Stimulated activated CD4-positive, alpha-beta T cell treated with anti-CD3 and anti-CD28 coated beads, Interleukin-15, amount 100 ng/mL, for 1 hour (primary cell): ENCODE results near the gene KRTAP10-3.
"Not testable (repeated sequence)": the region's sequence is repeated elsewhere in the genome, so short reads cannot be mapped to it uniquely, and the experiment has no call there.

Experiments
- DNase-seq, 2 donors: peaks; one replicate each; pipeline ENCODE4 v3.0.0-alpha.2; 2020; ENCODE audit warnings: low read depth in 1 of 2, low spot score in 1 of 2

Gene KRTAP10-3

DNA sequence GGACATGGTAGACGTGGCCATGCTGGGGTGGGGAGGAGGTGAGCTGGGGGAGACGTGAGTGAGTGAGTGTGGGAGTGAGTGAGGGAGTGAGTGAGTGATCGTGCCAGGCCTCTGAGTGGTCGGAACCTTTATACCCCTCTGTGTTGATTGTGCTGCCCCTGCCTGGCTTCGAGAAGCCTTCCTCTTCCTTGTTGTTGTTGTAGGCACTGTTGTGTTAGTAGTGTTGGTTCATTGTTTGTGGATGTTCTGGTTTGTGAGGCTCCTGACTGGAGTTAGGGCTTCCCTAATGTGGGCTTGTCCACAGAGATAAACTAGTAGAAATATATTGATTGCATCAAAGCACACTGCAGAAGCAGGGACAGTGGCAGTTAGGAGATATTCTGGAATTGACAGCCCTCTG lies at the start of gene KRTAP10-3:
TSS of gene KRTAP10-3 (minus strand) at position 101 of the 400 bp plus-strand sequence. CDS start at position 21, 80 bp downstream.
- no peak for DNase-seq

DNA sequence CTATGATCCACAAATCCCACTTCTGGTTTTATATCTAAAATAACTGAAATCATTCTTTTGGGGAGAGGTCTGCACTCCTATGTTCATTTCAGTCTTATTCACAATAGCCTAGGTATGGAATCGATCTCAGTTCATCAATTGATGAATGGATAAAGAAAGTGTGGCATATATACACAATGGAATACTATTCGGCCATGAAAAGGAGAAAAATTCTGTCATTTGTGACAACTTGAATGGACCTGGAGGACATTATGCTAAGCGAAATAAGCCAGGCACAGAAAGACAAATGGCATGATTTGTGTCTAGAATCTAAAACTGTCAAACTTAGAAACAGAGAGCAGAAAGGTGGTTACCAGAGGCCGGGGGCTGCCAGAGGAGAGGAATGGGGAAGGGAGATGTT lies 47.9 kb upstream of the KRTAP10-3 start:
- DNase-seq, result no peak

DNA sequence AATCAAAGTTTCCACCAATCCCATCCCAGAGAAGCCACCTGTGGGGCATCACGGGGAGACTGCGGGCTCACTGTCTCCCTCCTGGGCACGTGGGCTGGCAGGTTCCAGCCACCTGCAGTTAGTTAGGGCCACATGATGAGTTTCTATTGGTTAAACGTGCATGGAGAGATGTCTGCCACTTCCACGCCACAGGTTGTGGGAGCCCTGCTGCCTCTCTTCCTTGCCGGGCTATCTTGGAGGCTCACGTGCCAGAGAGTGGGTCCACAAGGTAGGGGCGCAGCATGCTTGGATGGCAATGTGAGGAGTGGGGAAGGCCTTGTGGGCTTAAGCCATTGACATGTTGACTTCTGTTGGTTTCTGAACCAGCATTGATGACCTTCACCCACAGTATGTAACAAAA lies 45.3 kb upstream of the KRTAP10-3 start:
- no peak for DNase-seq

DNA sequence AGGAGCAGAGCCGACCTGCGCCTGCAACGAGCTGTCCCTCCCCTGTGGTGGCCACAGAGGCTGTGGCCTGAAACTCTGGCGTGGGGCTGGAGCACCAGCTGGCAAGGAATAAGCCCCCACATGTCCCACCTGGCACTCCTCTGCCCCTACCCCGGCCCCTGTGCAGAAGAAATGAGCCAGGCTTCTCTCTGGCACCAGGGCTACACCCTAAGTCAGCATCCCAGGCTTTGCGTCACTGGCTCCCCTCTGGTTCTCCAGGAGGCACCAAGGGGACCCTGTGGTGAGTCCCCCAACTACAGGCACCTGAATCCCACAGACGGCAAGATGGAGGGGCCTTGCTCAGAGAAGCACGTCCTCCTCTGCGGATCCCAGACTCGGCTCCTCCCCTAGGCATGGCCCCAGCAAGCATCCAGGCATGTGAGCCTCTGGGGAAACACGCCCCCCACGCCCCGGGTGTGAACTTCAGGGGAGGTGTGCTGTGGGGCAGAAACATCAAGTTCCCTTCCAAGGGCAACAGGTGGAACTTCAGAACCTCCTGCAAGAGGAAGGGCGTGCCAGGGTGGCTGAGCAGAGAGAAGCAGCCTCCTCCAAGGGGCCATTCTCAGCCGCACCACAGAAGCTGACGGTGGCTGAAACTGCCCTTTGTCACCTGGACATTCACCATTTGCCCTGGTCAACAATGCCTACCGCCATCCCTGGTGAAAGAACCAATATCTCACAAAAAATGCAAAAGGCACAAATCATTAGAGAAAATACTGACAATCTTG lies 44.7 kb upstream of the KRTAP10-3 start:
- DNase-seq, result no peak

DNA sequence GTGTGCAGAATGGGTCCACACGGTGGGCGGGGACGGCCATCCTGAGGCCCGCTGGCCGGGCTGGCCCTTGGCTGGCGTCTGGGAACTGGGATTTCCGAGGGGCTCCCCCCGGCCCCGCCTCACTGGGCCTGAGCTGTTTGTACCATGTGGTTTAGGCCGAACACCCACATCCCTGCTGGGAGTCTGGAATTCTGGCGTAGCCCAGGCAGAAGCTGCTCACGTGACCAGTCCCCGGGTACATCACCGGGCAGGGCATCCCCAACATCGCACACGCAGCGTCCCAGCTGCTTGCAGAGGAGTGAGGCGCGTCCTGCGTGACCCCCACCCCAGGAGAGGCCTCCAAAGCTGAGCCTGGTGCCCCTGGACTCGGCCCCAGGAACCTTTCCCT lies 43.9 kb upstream of the KRTAP10-3 start:
- DNase-seq, result no peak

GRCh38 chr21:44601596-44602462 lies 43.2 kb upstream of the KRTAP10-3 start:
- DNase-seq, result no peak

GRCh38 chr21:44601091-44601490 lies 42.5 kb upstream of the KRTAP10-3 start:
- not testable (repeated sequence) for DNase-seq

GRCh38 chr21:44600118-44600978 lies 41.8 kb upstream of the KRTAP10-3 start, which contains the start of gene KRTAP10-7:
TSS of gene KRTAP10-7 (plus strand) at chr21:44600597. CDS start at chr21:44600622, 25 bp downstream.
- not testable (repeated sequence) for DNase-seq

DNA sequence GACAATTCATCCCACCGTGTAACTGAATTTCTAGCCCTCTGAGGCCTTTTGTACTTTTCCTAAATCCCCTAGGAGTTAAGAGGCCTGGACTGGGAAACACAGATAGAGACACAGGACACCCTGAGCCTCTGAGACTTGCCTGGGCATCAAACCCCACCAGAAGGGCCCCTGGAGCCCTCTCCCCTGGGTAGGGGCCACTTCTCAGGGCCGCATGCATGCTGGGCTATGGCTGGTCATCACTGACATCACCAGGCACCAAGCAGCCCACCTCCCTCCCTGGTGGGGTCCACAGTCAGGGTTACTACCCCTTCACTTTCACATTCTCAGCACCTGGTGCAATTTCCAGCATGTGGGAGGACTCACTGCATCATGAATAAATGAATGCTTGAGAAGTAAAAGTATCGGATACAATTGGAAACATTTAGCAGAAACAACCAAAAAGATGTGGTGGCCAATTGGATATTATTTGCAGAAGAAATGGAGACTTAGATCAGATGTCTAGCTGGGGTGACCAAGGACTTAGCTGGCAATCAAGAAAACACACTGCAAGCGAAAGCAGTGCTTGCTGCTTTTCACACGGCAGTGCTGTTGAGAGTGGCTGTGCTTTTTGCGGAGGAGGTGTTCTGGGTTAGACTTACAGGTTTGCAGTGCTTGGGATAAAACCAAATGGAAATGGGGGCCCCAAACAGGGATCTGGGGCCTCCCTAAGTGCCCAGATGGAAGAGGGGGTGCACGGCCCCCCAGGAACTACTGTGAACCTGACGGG lies 40.9 kb upstream of the KRTAP10-3 start:
- DNase-seq, result no peak

DNA sequence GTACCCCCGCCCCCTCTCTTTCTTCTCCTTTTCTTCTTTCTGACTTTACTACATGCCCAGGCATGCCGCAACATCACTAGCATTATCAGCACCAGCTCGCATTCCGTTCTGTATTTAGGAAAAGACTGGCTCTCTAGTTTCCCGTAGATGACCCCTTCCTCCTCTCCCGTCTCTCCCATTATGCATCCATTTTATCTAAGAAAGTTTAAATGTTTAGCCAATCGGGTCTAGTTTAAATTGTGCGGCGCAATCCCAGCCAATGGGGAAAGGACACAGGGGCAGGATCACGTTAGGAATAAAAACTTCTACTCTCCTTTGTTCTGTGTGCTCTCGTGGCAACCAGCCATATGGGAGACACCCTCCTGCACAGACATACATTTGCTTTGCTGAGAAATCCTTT lies 39.5 kb upstream of the KRTAP10-3 start:
- DNase-seq, result no peak

- DNase-seq, result no peak
Measured at GRCh38 chr21:44596068-44596725, 37.6 kb upstream of the KRTAP10-3 start.

DNA sequence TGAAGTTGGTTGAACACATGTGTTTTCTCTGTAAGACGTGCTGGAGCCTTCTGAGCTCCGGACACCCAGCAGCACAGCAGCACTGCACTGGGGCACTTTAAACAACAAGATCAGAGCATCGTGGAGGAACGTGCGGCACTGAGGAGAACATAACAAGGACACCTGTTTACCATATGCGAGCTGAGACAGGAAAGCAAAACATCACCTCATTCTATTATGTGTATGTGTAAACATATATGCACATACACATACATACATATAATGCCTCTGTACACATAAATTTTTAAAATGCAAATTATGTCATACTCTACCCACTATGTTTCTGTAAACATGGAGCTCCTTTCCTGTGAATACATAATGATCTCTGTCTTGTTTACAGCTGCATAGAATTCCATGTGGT lies 36.9 kb upstream of the KRTAP10-3 start:
- DNase-seq, result no peak

DNA sequence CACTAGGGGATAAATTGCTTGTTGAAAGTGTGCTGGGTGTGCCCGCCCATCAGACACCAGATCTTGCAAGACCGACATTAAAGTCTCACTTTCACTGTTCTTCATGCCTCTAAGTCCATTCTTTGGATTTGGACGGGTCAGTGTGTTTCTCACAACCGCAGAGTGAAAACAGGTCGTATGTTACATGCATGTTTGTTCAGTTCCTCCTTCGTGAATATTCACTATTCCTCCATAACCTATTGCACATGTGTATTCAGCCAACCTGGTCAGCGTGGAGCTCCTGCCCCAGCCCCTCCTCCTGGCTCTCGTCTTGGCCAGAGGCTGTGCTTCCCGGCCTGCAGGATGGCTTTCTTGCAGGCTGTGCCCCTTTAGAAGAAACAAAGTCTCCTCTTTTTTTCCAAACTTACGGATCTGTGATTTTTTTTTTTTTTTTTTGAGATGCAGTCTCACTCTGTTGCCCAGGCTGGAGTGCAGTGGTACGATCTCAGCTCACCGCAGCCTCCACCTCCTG lies 35.9 kb upstream of the KRTAP10-3 start:
- DNase-seq, result no peak

GRCh38 chr21:44593598-44594405 lies 35.2 kb upstream of the KRTAP10-3 start:
- no peak for DNase-seq

- no peak for DNase-seq
Measured at GRCh38 chr21:44592446-44593311, 34.1 kb upstream of the KRTAP10-3 start, which contains the start of gene KRTAP10-6. TSS of gene KRTAP10-6 (minus strand) at chr21:44592505. CDS start at chr21:44592484, 21 bp downstream.

GRCh38 chr21:44591801-44592130 lies 33.2 kb upstream of the KRTAP10-3 start:
- DNase-seq, result not testable (repeated sequence)

GRCh38 chr21:44590897-44591800 lies 32.6 kb upstream of the KRTAP10-3 start:
- not testable (repeated sequence) for DNase-seq
